ENCODE results near the gene MVK. TPM values are rescaled to one million over a fixed set of nuclear protein-coding genes. Genes with fewer than 3 reads are reported as not detected.

MVK gene
- total RNA-seq, 2 experiments from 2014 or later, result 8.2 to 8.4 TPM

DNA sequence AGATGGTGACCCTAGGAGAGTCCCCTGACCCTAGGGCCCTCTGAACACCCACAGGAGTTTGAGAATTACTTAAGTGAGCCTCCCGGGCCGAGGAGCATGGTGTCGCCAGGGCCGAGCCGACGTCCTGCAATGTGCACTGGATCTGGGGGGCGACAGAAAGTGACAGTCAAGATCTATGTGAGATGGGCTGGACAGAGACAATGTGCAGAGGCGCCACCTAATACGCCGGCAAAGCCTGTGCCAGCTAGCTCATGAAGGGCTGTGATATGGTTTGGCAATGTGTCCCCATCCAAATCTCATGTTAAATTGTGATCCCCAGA is 11.9 kb upstream of the MVK start:
- Histone ChIP-seq H3K4me1 (ENCODE audit: insufficient read depth, low read length) (no peaks in the 10 kb centered on the region), H3K36me3 (ENCODE audit: insufficient read depth, low read length) (peaks cover 8% of the 10 kb centered on the region), H3K27ac (ENCODE audit: low read depth in 1 of 2, low read length in 2 of 2) (no peak overlapping the region), H3K9me3 (ENCODE audit: control insufficient read depth in 1 of 2, insufficient read depth in 1 of 2, low read length in 2 of 2) (peaks cover 0 to 23% of the 10 kb centered on the region in 2 experiments), H3K27me3 (ENCODE audit: control insufficient read depth in 1 of 2, insufficient read depth in 2 of 2, low read length in 2 of 2) (no peaks in the 10 kb centered on the region), H3K4me3 (ENCODE audit: low read length) (no peak overlapping the region)
- Mint-ChIP-seq H3K4me1 (ENCODE audit: low read depth) (no peaks in the 10 kb centered on the region), H3K4me3 (no peak overlapping the region), H3K36me3 (ENCODE audit: low read depth) (peaks cover 31% of the 10 kb centered on the region), H3K9me3 (no peaks in the 10 kb centered on the region), H3K27ac (no peak overlapping the region), H3K27me3 (no peaks in the 10 kb centered on the region)
- no peak for DNase-seq
- TF ChIP-seq, protein P1, sequence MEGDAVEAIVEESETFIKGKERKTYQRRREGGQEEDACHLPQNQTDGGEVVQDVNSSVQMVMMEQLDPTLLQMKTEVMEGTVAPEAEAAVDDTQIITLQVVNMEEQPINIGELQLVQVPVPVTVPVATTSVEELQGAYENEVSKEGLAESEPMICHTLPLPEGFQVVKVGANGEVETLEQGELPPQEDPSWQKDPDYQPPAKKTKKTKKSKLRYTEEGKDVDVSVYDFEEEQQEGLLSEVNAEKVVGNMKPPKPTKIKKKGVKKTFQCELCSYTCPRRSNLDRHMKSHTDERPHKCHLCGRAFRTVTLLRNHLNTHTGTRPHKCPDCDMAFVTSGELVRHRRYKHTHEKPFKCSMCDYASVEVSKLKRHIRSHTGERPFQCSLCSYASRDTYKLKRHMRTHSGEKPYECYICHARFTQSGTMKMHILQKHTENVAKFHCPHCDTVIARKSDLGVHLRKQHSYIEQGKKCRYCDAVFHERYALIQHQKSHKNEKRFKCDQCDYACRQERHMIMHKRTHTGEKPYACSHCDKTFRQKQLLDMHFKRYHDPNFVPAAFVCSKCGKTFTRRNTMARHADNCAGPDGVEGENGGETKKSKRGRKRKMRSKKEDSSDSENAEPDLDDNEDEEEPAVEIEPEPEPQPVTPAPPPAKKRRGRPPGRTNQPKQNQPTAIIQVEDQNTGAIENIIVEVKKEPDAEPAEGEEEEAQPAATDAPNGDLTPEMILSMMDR (IDR thresholded peaks at IDR 0.05), result no peak
- ATAC-seq (ENCODE audit: poor library complexity), result no peak
- POLR2A ChIA-PET, result no interaction called here
- CTCF ChIA-PET, result no interaction called here
- intact Hi-C loops (cut with DNase I, micrococcal nuclease), result no loop called here

DNA sequence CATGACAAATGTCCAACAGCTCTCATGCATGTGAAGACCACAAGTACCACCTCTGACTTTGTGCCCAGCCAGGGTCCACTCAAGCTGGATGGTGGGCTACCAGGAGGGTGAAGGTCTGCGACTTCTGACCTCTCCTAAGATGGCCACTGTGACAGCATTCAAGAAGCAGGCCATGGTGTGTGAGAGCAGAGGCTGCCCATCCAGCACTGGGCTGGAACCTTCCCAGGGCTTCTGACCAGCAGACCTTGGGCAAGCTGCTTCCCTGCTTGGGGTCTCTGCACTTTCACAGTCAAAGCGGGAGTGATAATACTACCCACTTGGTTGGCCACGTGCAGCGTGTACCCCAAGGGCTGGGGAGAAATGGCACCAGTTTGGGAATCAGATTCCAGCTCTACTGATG is 10.7 kb upstream of the MVK start:
- H3K27ac Mint-ChIP-seq, result no peak overlapping the region
- Histone ChIP-seq H3K4me1 (ENCODE audit: insufficient read depth, low read length) (no peaks in the 10 kb centered on the region), H3K27ac (ENCODE audit: low read depth in 1 of 2, low read length in 2 of 2) (no peak overlapping the region), H3K9me3 (ENCODE audit: control insufficient read depth in 1 of 2, insufficient read depth in 1 of 2, low read length in 2 of 2) (peaks cover 0 to 23% of the 10 kb centered on the region in 2 experiments), H3K27me3 (ENCODE audit: control insufficient read depth in 1 of 2, insufficient read depth in 2 of 2, low read length in 2 of 2) (no peaks in the 10 kb centered on the region), H3K4me3 (ENCODE audit: low read length) (no peak overlapping the region), H3K36me3 (ENCODE audit: insufficient read depth, low read length) (peaks cover 17% of the 10 kb centered on the region)
- TF ChIP-seq, protein P1 (IDR thresholded peaks at IDR 0.05), result no peak
- peaks cover 43% of the 10 kb centered on the region for H3K36me3 Mint-ChIP-seq (ENCODE audit: low read depth)
- CTCF ChIA-PET, result no interaction called here
- no peaks in the 10 kb centered on the region for H3K9me3 Mint-ChIP-seq
- POLR2A ChIA-PET, result no interaction called here
- no peak for ATAC-seq (ENCODE audit: poor library complexity)
- no peak overlapping the region for H3K4me3 Mint-ChIP-seq
- no peak for DNase-seq
- intact Hi-C loops (cut with DNase I, micrococcal nuclease), result no loop called here
- H3K27me3 Mint-ChIP-seq, result no peaks in the 10 kb centered on the region
- no peaks in the 10 kb centered on the region for H3K4me1 Mint-ChIP-seq (ENCODE audit: low read depth)

DNA sequence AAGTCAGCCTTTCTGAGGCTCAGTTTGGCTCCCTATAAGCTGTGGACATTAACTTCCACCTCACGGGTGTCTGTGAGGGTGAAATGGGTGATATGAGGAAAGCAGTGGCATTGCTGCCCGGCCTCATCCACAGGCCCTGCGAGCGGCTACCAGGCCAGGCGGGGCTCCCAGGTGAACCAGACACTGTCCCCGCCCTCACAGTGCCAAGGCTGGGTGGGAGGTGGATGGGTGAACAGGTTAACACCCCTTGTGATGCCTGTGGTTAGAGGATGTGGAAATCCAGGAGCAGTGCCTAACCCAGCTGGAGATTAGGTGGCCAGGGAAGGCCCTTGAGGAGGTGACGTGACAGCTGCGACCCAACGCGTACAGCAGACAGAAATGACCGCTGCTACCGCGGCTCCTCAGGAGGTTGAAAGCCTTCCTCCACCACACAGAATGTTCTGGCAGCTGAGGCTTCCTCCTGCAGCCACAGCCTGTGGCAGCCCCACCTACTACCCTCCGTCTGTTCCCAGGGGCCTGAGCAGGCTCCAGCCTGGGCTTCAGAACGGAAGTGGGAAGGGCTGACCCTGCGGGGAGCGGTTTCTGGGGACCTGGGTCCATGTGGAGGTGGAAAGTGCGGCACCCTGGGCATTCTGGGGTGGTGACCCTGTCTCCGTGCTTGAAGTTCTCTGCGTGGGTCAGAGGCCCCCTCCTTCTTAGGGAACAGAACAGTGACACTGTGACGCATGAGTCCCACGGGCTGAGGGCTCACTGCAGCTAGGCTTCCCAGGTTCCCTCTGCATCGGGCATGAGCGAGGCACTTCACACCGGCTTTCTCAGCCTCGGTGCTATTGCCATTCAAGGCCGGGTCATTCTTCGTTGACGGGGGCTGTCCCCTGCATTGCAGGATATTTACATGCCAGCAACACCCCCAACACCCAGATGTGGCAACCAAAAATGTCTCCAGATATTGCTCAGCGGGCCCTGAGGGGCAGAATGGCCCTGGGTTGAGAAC is 10.0 kb upstream of the MVK start:
- Mint-ChIP-seq H3K27me3 (no peaks in the 10 kb centered on the region), H3K36me3 (ENCODE audit: low read depth) (peaks cover 50% of the 10 kb centered on the region), H3K9me3 (no peaks in the 10 kb centered on the region), H3K4me3 (no peak overlapping the region), H3K27ac (no peak overlapping the region), H3K4me1 (ENCODE audit: low read depth) (no peaks in the 10 kb centered on the region)
- POLR2A ChIA-PET, result no interaction called here
- no peak overlapping the region for H3K27ac ChIP-seq (ENCODE audit: low read depth in 1 of 2, low read length in 2 of 2)
- peaks cover 0 to 23% of the 10 kb centered on the region in 2 experiments for H3K9me3 ChIP-seq (ENCODE audit: control insufficient read depth in 1 of 2, insufficient read depth in 1 of 2, low read length in 2 of 2)
- no peak overlapping the region for H3K4me3 ChIP-seq (ENCODE audit: low read length)
- H3K27me3 ChIP-seq (ENCODE audit: control insufficient read depth in 1 of 2, insufficient read depth in 2 of 2, low read length in 2 of 2), result no peaks in the 10 kb centered on the region
- no peaks in the 10 kb centered on the region for H3K4me1 ChIP-seq (ENCODE audit: insufficient read depth, low read length)
- TF ChIP-seq, protein P1 (IDR thresholded peaks at IDR 0.05), result no peak
- DNase-seq, result no peak
- H3K36me3 ChIP-seq (ENCODE audit: insufficient read depth, low read length), result peaks cover 24% of the 10 kb centered on the region
- ATAC-seq (ENCODE audit: poor library complexity), result no peak
- intact Hi-C loops (cut with DNase I, micrococcal nuclease), result no loop called here
- CTCF ChIA-PET, result no interaction called here
